T-helper 2 cell treated with Interferon-gamma antibody and Interleukin-4, amounts not matched to agents 5 μg/mL and 100 μg/mL, for 36 hours (primary cell): ENCODE data around the gene PIM3.
"Not testable (repeated sequence)": the region's sequence is repeated elsewhere in the genome, so short reads cannot be mapped to it uniquely, and the experiment has no call there.

ENCODE experiments used
- DNase-seq: peaks from one replicate; pipeline ENCODE4 v3.0.0; 2021; ENCODE audit warnings: low spot score
- H3K27ac Mint-ChIP-seq: one replicate; pipeline ENCODE4 v1.8.0; 2021; ENCODE audit warnings: mild to moderate bottlenecking, mixed read lengths
- H3K27me3 Mint-ChIP-seq: one replicate; pipeline ENCODE4 v1.8.0; 2021; ENCODE audit warnings: low read depth, mixed read lengths
- H3K36me3 Mint-ChIP-seq: one replicate; pipeline ENCODE4 v1.8.0; 2021; ENCODE audit warnings: low read depth, mixed read lengths
- H3K4me1 Mint-ChIP-seq: one replicate; pipeline ENCODE4 v1.8.0; 2021; ENCODE audit warnings: low read depth, mixed read lengths
- H3K4me3 Mint-ChIP-seq: one replicate; pipeline ENCODE4 v1.8.0; 2022; ENCODE audit warnings: mild to moderate bottlenecking, moderate library complexity, mixed read lengths
- H3K9me3 Mint-ChIP-seq: one replicate; pipeline ENCODE4 v1.8.0; 2021; ENCODE audit warnings: mixed read lengths

The PIM3 gene

DNA sequence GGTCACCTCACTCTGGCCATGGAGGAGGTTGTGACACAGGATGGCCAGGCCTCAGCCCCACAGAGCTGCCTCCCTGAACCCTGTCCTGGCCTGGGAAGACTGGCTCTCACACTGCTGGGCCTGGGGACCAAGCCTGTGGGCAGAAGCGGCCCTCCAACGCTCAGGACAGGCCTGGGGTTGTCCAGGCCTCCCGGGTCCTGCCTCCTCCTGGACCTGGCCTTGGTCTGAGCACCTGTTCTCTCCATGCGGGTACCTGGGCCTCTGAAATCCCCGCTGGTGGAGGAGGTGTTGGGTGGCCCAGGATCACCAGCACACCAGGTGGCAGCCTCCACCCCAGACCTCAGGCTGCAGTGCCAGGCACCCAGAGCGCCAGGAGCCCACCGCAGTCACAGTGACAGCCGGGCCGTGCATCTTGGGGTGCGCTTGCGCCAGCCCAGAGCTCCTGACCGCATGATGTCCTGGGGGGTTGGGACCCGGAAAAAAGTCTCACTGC, 16.1 kb upstream of the PIM3 start:
- H3K27me3 Mint-ChIP-seq: no peaks in the 10 kb centered on the region
- DNase-seq: no peak
- no peaks in the 10 kb centered on the region for H3K36me3 Mint-ChIP-seq
- H3K4me3 Mint-ChIP-seq: no peak overlapping the region
- H3K27ac Mint-ChIP-seq: peak overlapping the region; percentile 55
- H3K4me1 Mint-ChIP-seq: peaks cover 4% of the 10 kb centered on the region
- H3K9me3 Mint-ChIP-seq: peaks cover 4% of the 10 kb centered on the region

DNA sequence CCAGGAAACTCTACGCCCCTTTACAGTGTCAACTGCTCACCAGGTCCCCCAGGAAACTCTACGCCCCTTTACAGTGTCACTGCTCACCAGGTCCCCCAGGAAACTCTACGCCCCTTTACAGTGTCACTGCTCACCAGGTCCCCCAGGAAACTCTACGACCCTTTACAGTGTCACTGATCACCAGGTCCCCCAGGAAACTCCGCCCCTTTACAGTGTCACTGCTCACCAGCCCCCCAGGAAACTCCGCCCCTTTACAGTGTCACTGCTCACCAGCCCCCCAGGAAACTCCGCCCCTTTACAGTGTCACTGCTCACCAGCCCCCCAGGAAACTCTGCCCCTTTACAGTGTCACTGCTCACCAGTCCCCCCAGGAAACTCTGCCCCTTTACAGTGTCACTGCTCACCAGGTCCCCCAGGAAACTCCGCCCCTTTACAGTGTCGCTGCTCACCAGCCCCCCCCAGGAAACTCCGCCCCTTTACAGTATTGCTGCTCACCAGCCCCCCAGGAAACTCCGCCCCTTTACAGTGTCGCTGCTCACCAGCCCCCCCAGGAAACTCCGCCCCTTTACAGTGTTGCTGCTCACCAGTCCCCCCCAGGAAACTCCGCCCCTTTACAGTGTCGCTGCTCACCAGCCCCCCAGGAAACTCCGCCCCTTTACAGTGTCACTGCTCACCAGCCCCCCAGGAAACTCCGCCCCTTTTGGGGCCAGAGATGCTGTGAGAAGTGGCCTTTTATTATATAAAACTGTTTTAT, 15.4 kb upstream of the PIM3 start:
- H3K9me3 Mint-ChIP-seq, H3K36me3 Mint-ChIP-seq, H3K27me3 Mint-ChIP-seq, H3K4me3 Mint-ChIP-seq, DNase-seq, H3K4me1 Mint-ChIP-seq: not testable (repeated sequence)
- peak overlapping the region; percentile 88 for H3K27ac Mint-ChIP-seq

DNA sequence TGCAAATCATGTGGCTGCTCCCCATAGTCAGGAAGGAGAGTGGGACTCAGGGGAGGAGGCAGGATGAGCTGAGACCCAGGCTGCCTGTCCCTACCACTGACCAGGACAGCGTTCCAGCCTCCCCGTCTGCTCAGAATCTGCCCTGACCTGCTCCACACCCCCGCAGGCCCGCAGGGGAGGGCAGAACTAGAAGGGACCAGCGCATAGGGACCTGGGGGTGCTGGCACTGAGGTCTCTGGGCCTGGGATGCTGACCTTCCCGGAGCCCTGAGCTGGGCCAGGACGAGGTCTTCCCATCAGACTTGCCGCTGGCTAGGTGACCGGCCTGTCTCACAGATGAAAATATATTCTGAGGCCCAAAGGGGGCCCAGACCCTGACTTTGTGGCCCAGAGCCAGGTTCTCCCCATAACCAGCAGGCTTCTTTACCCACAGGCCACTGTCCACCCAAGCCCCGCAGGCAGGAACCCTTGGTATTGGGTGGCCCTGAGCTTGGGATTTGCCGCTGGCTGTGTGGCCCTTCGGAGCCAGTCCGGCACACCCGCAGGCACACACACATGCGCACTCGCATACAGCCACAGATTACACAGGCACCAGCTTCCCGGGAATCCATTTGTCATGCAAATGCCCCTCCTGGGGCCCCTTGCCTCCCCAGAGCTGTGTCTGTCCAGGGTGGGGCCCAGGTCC, 13.8 kb upstream of the PIM3 start:
- Mint-ChIP-seq H3K4me3 (no peak overlapping the region), H3K4me1 (peaks cover 4% of the 10 kb centered on the region), H3K9me3 (peaks cover 4% of the 10 kb centered on the region), H3K27me3 (no peaks in the 10 kb centered on the region), H3K36me3 (no peaks in the 10 kb centered on the region), H3K27ac (peak overlapping the region; percentile 20)
- DNase-seq: no peak

DNA sequence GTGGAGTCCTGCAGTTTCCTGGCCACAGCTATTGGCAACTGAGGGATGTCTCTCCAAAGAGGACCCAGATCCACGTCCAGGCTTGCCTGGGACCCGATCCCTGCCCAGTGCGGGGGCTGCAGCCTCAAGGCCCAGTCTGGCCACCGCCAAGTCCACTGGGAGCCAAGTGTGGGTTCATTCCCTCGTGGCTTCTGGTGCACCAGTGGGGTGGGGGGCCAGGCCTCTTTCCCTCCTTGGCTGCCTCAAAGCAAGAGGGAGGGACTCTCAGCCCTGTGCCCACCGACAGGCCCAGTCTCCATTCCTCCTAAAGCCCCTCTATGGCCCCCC, 13.3 kb upstream of the PIM3 start:
- DNase-seq: no peak
- H3K36me3 Mint-ChIP-seq: no peaks in the 10 kb centered on the region
- H3K9me3 Mint-ChIP-seq: peaks cover 4% of the 10 kb centered on the region
- H3K27me3 Mint-ChIP-seq: no peaks in the 10 kb centered on the region
- H3K4me1 Mint-ChIP-seq: peaks cover 4% of the 10 kb centered on the region
- no peak overlapping the region for H3K27ac Mint-ChIP-seq
- H3K4me3 Mint-ChIP-seq: no peak overlapping the region

DNA sequence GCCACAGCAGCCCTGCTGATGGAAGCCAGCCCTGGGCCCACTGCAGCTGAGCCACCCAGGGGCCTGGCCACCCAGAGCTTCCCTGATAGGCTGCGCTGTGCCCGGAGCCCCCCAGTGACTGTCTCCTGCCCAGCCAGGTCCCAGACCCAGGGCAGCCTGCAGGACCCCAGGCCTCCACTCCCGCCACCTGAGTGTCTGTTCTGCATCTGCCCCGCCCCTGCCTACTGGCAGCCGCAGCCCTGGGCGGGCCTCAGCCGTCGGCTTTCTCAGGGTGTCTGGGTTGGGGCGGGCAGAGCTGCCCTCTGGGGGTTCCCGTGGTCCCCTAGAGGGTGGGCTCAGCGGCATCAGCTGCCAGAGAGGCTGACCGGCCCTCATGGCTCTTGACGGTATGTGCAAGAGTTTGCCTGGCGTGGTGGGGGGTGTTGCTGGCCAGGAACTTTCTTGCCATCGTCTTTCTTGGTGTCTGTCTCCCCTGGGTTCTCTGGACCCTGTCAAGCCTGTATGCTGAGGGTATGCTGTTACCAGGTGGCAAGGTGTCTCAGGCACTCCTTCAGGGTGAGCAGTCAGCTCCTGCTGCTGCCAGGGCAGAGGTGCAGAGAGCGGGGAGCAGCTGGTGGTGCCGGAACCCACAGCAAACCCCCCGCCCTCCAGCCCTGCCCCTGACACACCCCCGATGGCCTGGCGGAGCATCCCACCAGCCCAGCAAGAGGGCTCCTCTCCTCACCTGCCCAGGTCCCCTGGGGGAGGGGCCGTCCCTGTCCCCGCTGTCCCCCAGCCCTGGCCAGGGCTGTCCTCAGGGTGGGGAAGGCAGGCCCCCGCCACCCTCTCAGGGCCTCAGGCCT, 12.2 kb upstream of the PIM3 start:
- DNase-seq: no peak
- Mint-ChIP-seq H3K9me3 (peaks cover 4% of the 10 kb centered on the region), H3K27me3 (no peaks in the 10 kb centered on the region), H3K36me3 (no peaks in the 10 kb centered on the region), H3K4me3 (no peak overlapping the region), H3K4me1 (peaks cover 4% of the 10 kb centered on the region), H3K27ac (no peak overlapping the region)

DNA sequence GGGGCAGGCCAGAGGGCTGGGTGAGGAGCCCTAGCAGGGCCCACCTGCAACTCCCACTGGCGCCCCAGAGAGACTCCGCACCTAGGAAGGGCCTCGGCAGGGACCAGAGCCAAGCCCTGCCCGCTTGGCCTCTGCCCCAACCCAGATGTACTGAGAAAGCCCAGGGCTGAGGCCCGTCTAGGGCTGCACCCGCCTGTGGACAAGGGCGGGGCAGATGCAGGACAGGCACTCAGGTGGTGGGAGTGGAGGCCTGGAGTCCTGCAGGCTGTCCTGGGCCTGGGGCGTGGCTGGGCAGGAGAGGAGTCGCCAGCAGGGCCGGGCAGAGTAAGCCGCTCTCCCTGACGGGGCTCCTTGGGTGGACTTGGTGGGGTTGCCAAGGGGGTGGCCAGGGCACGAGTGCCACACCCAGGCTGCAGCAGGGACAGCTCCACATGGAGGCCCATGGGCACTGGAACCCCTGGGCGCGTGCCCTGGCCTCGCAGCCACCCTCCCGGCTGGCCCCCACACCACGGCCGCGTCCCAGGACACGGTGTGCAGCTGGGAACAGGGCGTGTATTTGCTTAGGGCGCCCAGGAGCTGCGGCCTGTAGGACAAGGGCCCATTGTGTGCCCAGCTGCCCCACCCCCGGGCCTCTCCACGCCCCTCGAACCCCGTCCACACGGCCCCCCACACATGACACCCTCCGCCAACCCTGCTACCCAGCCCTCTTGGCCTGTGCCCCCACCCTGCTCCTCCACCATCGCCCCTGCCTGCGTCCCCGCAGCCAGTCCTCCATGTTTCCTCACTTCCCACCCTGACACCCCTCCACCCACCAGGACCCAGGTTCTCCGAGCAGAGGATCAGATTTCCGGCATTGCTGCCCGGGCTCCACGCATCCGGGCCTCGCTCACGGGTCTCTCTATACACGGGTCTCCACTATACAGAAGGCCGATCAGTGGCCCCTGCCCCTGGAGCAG, 11.3 kb upstream of the PIM3 start:
- no peak for DNase-seq
- H3K27me3 Mint-ChIP-seq: no peaks in the 10 kb centered on the region
- no peaks in the 10 kb centered on the region for H3K36me3 Mint-ChIP-seq
- peaks cover 4% of the 10 kb centered on the region for H3K4me1 Mint-ChIP-seq
- peaks cover 4% of the 10 kb centered on the region for H3K9me3 Mint-ChIP-seq
- no peak overlapping the region for H3K27ac Mint-ChIP-seq
- no peak overlapping the region for H3K4me3 Mint-ChIP-seq

DNA sequence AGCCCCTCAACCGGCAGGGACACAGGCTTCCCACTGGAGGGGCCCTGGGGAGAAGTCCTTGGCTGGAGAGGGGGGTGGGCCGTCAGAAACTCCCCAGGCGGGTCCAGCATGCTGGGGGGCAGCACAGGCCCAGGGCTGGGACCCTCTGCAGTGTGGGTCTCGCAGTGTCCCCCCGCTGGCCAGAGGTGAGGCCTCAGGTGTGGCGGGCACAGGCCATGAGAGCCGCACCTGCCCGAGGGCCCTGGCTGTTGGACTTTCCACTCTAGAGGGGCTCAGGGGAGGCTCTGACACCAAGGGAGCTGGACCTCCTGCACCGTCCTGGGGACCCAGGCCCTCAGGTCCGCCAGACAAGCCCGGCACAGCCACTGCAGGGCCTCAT, 10.7 kb upstream of the PIM3 start:
- no peaks in the 10 kb centered on the region for H3K36me3 Mint-ChIP-seq
- H3K4me3 Mint-ChIP-seq: no peak overlapping the region
- peaks cover 4% of the 10 kb centered on the region for H3K4me1 Mint-ChIP-seq
- no peak overlapping the region for H3K27ac Mint-ChIP-seq
- peaks cover 4% of the 10 kb centered on the region for H3K9me3 Mint-ChIP-seq
- DNase-seq: no peak
- H3K27me3 Mint-ChIP-seq: no peaks in the 10 kb centered on the region

DNA sequence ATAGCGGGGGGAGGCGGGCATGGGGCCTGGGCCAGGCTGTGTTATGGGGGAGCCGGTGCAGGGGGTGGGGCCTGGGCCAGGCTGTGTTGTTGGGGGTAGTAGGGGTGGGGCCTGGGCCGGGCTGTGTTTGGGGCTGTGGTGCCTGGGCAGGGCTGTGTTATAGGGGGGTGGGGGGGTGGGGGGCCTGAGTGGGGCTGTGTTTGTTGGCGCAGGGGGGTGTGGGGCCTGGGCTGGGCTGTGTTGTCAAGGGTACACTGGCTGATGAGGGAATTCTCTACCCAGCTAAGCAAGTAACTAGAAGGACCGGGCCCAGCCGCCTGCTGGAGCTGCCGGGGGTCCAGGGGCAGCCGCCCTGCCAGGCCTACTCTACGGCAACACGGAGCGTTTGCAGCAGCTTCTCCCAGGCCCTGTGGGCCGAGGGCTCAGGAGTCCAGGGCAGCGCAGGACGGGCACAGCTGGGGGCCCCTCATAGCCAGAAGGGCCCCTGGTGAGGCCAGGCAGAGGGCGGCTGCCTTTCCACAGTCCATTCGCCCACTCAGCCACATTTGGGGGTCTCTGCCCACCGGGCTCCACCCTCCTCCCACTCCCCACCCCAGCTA, 10.1 kb upstream of the PIM3 start:
- no peaks in the 10 kb centered on the region for H3K36me3 Mint-ChIP-seq
- H3K27me3 Mint-ChIP-seq: no peaks in the 10 kb centered on the region
- peaks cover 2% of the 10 kb centered on the region for H3K9me3 Mint-ChIP-seq
- no peak overlapping the region for H3K27ac Mint-ChIP-seq
- H3K4me1 Mint-ChIP-seq: peaks cover 3% of the 10 kb centered on the region
- no peak overlapping the region for H3K4me3 Mint-ChIP-seq
- no peak for DNase-seq

DNA sequence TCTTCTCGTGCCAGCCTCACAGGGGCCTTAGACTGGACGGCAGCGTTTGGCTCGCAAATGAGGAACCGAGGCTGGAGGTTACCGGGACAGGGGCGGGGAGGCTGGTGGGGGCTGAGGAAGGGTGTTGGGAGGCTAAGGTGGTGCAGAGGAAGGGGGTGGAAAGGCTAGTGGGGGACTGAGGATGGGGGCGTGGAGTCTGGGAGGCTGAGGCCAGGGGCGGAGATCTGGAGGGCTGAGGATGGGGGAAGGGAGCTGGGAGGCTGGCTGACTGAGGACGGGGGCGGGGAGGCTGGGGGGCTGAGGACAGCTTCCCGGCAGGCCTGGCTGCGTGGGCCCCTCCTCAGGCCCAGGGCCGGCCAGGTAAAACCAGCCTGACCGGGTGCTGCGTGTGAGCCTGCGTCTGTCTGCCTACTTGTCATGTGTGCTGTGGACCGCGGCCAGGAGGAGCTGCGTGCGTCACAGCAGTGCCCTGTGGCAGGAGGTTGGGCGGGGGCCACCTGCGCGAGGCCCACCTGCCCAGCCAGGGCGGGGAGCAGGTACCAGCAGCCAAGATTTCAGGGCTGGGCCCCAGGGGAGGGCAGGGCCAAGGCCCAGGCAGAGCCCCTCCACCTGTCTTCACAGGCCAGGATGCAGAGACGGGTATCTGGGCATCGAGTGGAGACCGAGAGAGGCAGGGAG, 9.4 kb upstream of the PIM3 start:
- Mint-ChIP-seq H3K36me3 (no peaks in the 10 kb centered on the region), H3K4me3 (no peak overlapping the region), H3K27me3 (no peaks in the 10 kb centered on the region), H3K9me3 (no peaks in the 10 kb centered on the region), H3K4me1 (no peaks in the 10 kb centered on the region), H3K27ac (no peak overlapping the region)
- DNase-seq: no peak

DNA sequence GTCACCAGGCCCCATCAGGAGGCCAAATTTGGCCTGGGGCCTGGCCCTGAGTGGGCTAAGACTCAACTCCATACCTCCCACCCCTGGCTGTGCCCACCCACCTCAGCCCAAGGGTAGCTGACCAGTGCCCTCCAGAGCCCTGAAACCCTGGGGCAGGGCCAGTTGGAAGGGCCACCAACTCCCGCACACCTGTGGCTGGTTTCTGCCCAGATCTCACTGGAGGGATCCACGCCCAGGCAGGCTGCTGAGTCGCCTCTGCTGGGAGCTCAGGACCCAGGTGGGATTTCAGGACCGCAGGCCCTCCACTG, 8.9 kb upstream of the PIM3 start:
- H3K27ac Mint-ChIP-seq: no peak overlapping the region
- no peak overlapping the region for H3K4me3 Mint-ChIP-seq
- no peaks in the 10 kb centered on the region for H3K27me3 Mint-ChIP-seq

DNA sequence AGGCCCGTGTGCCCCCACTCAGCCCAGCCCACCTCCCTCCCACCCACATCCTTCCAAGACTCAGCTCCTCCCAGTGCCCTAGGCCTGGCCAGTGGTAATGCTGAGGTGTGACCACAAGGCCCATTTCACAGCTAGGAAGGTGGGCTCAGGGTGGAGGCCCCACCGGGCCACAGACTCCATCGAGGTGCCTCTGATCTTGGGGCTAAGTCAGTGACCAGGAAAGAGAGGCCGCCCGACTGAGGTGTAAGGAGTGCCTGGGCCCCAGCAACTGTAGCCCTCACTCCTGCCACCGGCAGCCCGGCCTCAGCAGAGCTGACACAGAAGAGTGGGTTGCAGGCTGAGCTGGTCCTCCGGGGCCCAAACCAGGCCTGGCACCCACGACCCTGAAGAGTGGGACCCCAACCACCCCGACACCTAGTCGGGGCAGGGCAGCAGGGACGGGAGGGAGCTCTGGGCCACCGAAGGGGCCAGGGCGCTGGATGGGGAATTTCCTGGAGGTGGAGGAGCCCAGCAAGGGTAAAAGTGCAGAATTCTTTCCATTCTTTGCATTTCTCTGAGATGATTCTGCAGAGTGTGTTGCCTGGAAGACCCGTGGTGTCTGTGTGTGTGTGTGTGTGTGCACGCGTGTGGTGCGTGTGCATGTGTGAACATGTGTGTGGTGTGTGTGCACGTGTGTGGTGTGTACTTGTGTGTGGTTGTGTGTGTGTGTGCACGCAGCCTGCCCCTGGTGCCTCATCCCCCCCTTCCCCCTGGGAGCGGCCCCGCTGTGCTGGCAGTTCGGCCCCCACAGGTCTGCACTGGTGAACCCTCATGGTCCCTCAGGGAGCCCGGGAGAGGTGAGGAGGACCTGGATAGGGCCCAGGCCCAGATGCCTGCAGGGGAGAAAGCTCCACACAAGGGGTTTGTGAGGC, 8.3 kb upstream of the PIM3 start:
- no peaks in the 10 kb centered on the region for H3K9me3 Mint-ChIP-seq
- no peaks in the 10 kb centered on the region for H3K4me1 Mint-ChIP-seq
- H3K36me3 Mint-ChIP-seq: no peaks in the 10 kb centered on the region
- no peaks in the 10 kb centered on the region for H3K27me3 Mint-ChIP-seq
- no peak for DNase-seq
- H3K27ac Mint-ChIP-seq: no peak overlapping the region
- H3K4me3 Mint-ChIP-seq: no peak overlapping the region

More for the DNA sequence above, 8.9 kb upstream of the PIM3 start:
- DNase-seq: no peak
- H3K36me3 Mint-ChIP-seq: no peaks in the 10 kb centered on the region
- no peaks in the 10 kb centered on the region for H3K9me3 Mint-ChIP-seq
- no peaks in the 10 kb centered on the region for H3K4me1 Mint-ChIP-seq

DNA sequence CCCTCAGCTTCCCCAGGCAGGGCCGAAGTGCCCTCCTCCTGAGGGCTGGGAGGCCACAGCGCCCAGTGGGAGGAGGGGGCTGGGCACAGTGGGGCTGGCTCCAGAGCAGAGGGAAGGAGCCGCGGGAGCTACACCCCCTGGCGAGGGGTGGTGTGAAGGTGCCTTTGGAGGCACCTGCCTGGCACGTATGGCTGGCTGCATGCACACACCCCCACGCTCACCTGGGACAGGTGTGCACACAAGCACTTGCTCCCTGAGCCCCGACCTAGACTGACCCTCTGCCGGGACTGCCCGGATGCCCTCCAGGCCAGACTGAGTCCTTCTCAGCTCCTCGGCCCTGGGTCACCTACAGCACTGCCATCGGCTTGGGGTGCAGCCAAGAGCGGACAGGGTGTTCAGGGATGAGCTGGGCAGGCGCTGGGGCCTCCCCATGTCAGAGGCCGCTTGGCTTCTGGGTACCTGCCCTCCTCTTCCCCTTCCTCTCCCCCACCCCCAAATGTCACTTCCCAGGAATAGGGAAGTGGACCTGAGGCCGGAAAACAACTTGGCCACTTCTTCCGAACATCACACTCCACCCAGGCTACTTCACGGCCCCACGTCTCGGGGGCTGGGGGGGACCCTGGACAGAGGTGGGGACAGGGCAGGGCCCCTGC, 7.4 kb upstream of the PIM3 start:
- Mint-ChIP-seq H3K27me3 (no peaks in the 10 kb centered on the region), H3K27ac (no peak overlapping the region), H3K4me1 (no peaks in the 10 kb centered on the region), H3K36me3 (no peaks in the 10 kb centered on the region), H3K9me3 (no peaks in the 10 kb centered on the region), H3K4me3 (no peak overlapping the region)
- no peak for DNase-seq
